ENCODE measurements around the gene ADAMTS13. TPM values are rescaled to one million over a fixed set of nuclear protein-coding genes. Genes with fewer than 3 reads are reported as not detected.

ADAMTS13 gene
- total RNA-seq, 1 experiment from 2014 or later = 4.7 TPM

DNA sequence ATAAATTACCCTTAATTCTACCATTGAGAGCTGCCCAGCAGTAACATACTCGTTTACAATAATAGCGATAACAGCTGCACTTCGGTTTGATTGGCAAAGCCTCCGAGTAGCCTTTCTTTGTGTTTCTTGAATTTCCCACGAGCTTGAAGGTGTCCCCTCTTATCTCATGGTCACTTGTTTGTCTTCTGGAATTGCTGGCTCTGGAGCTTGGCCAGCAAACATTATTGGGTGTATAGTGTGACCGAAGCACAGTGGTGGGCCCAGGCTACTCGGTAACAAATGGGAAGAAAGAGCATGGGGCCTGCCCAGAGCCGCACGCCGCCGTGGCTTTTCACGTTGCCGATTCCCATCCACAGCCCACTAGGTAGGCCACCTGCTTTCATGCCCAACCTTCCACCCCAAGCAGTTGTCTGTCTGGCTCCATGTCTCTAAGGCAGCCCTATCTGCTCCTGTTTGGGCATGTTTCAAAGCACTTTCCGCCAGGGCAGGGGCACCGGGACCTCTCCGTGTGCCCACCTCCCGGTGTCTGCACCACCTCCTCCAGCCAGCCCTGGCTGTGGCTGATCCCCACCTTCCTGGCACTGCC, 37.3 kb upstream of the ADAMTS13 start:
- BruUV-seq (replicated peaks) = no TSS peak
- Mint-ChIP-seq H3K4me1 (ENCODE audit: low read depth, unreplicated experiment) (no peaks in the 10 kb centered on the region), H3K27ac (ENCODE audit: unreplicated experiment) (no peak overlapping the region), H3K9me3 (ENCODE audit: low read depth, unreplicated experiment) (no peaks in the 10 kb centered on the region), H3K4me3 (ENCODE audit: low read depth, unreplicated experiment) (no peak overlapping the region), H3K36me3 (ENCODE audit: insufficient read depth, unreplicated experiment) (no peaks in the 10 kb centered on the region), H3K27me3 (ENCODE audit: unreplicated experiment) (peaks cover 8% of the 10 kb centered on the region)
- DNase-seq = no peak
- TF ChIP-seq, protein P1, sequence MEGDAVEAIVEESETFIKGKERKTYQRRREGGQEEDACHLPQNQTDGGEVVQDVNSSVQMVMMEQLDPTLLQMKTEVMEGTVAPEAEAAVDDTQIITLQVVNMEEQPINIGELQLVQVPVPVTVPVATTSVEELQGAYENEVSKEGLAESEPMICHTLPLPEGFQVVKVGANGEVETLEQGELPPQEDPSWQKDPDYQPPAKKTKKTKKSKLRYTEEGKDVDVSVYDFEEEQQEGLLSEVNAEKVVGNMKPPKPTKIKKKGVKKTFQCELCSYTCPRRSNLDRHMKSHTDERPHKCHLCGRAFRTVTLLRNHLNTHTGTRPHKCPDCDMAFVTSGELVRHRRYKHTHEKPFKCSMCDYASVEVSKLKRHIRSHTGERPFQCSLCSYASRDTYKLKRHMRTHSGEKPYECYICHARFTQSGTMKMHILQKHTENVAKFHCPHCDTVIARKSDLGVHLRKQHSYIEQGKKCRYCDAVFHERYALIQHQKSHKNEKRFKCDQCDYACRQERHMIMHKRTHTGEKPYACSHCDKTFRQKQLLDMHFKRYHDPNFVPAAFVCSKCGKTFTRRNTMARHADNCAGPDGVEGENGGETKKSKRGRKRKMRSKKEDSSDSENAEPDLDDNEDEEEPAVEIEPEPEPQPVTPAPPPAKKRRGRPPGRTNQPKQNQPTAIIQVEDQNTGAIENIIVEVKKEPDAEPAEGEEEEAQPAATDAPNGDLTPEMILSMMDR (IDR thresholded peaks at IDR 0.05; ENCODE audit: unreplicated experiment) = no peak
- intact Hi-C loops (cut with micrococcal nuclease; ENCODE audit: unreplicated experiment) = no loop called here
- CTCF ChIA-PET = no interaction called here

DNA sequence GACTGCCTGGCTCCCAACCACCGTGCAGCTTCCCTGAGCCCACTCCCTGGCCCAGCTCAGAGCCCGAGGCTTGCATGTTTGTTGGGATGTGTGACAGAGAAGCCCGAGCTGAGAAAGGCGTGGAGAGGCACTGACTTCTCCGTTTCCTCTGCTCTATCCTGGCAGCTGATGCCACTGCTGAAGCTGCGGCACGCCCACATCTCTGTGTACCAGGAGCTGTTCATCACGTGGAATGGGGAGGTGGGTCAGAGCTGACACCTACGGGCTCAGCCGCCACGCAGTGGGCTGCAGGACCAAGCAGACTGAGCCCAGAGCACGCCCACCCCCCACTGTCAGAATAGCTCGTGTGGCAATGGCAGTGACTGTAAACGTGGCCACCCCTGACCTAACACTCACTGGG, 36.7 kb upstream of the ADAMTS13 start:
- H3K27ac Mint-ChIP-seq (ENCODE audit: unreplicated experiment) = no peak overlapping the region
- no peak for DNase-seq
- intact Hi-C loops (cut with micrococcal nuclease; ENCODE audit: unreplicated experiment) = no loop called here
- no peak overlapping the region for H3K4me3 Mint-ChIP-seq (ENCODE audit: low read depth, unreplicated experiment)
- no peaks in the 10 kb centered on the region for H3K9me3 Mint-ChIP-seq (ENCODE audit: low read depth, unreplicated experiment)
- peaks cover 15% of the 10 kb centered on the region for H3K27me3 Mint-ChIP-seq (ENCODE audit: unreplicated experiment)
- H3K36me3 Mint-ChIP-seq (ENCODE audit: insufficient read depth, unreplicated experiment) = no peaks in the 10 kb centered on the region
- TF ChIP-seq, protein P1 (IDR thresholded peaks at IDR 0.05; ENCODE audit: unreplicated experiment) = no peak
- no peaks in the 10 kb centered on the region for H3K4me1 Mint-ChIP-seq (ENCODE audit: low read depth, unreplicated experiment)
- CTCF ChIA-PET = no interaction called here
- BruUV-seq (replicated peaks) = no TSS peak

DNA sequence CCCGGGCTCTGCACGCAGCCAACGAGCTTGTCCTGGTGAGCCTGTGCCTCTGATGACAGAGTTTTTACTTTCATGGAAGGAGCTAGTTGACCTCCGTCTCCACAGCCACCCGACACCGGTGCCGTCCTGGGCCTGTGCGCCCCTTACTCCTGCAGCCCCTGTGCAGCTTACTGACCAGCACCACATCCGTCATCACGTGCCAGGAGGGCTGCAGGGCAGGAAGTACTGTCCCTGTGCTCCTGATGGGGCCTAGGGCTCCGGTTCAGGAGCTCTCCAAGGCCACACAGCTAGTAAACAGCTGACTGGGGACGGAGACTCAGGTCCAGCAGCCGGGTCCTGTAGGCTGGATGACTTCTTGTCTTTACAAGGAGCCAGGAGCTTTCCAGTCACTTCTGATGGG, 35.8 kb upstream of the ADAMTS13 start:
- no peak overlapping the region for H3K4me3 Mint-ChIP-seq (ENCODE audit: low read depth, unreplicated experiment)
- CTCF ChIA-PET = no interaction called here
- peaks cover 23% of the 10 kb centered on the region for H3K27me3 Mint-ChIP-seq (ENCODE audit: unreplicated experiment)
- no peaks in the 10 kb centered on the region for H3K9me3 Mint-ChIP-seq (ENCODE audit: low read depth, unreplicated experiment)
- no peak overlapping the region for H3K27ac Mint-ChIP-seq (ENCODE audit: unreplicated experiment)
- no peaks in the 10 kb centered on the region for H3K4me1 Mint-ChIP-seq (ENCODE audit: low read depth, unreplicated experiment)
- H3K36me3 Mint-ChIP-seq (ENCODE audit: insufficient read depth, unreplicated experiment) = no peaks in the 10 kb centered on the region
- TF ChIP-seq, protein P1 (IDR thresholded peaks at IDR 0.05; ENCODE audit: unreplicated experiment) = no peak
- no TSS peak for BruUV-seq (replicated peaks)
- no peak for DNase-seq
- intact Hi-C loops (cut with micrococcal nuclease; ENCODE audit: unreplicated experiment) = no loop called here

GRCh38 chr9:133387680-133388079, 34.5 kb upstream of the ADAMTS13 start:
- Mint-ChIP-seq H3K4me1 (ENCODE audit: low read depth, unreplicated experiment) (no peaks in the 10 kb centered on the region), H3K4me3 (ENCODE audit: low read depth, unreplicated experiment) (no peak overlapping the region), H3K27me3 (ENCODE audit: unreplicated experiment) (peaks cover 24% of the 10 kb centered on the region), H3K9me3 (ENCODE audit: low read depth, unreplicated experiment) (no peaks in the 10 kb centered on the region), H3K27ac (ENCODE audit: unreplicated experiment) (no peak overlapping the region), H3K36me3 (ENCODE audit: insufficient read depth, unreplicated experiment) (no peaks in the 10 kb centered on the region)
- TF ChIP-seq, protein P1 (IDR thresholded peaks at IDR 0.05; ENCODE audit: unreplicated experiment) = no peak
- CTCF ChIA-PET = interaction anchor here (0.6 kb wide), 1 partner anchor 101 kb away, joined by 4 read pairs; no protein-coding TSS in a partner anchor
- no peak for DNase-seq
- intact Hi-C loops (cut with micrococcal nuclease; ENCODE audit: unreplicated experiment) = no loop called here
- no TSS peak for BruUV-seq (replicated peaks)
